GM18517 (cell line): ENCODE data around the gene TRPC4.
"Not testable (repeated sequence)": the region's sequence is repeated elsewhere in the genome, so short reads cannot be mapped to it uniquely, and the experiment has no call there.

Source experiments
- ATAC-seq: cut with Tn5 transposase; IDR thresholded peaks from one replicate; pipeline ENCODE4 v1.9.1; 2021; ENCODE audit warnings: mild to moderate bottlenecking, moderate library complexity; ENCODE audit not compliant: unreplicated experiment

The TRPC4 gene

GRCh38 chr13:37613638-37614037 lies 255.9 kb downstream of the TRPC4 start:
- ATAC-seq = no peak

- no peak for ATAC-seq
Measured at GRCh38 chr13:37613236-37613635, 256.3 kb downstream of the TRPC4 start.

GRCh38 chr13:37608750-37609339 lies 260.7 kb downstream of the TRPC4 start:
- ATAC-seq = no peak

- ATAC-seq = no peak
Measured at GRCh38 chr13:37602733-37603381, 266.7 kb downstream of the TRPC4 start.

GRCh38 chr13:37601648-37602440 lies 267.7 kb downstream of the TRPC4 start:
- ATAC-seq = no peak

- no peak for ATAC-seq
Measured at GRCh38 chr13:37599519-37599918, 270.1 kb downstream of the TRPC4 start.

GRCh38 chr13:37598597-37598996 lies 271.0 kb downstream of the TRPC4 start, which contains the start of gene POSTN:
TSS of gene POSTN (minus strand) at chr13:37598768. CDS start at chr13:37598726, 42 bp downstream.
- ATAC-seq = no peak

- ATAC-seq = no peak
Measured at GRCh38 chr13:37597477-37598025, 272.0 kb downstream of the TRPC4 start.

GRCh38 chr13:37596805-37597204 lies 272.8 kb downstream of the TRPC4 start:
- ATAC-seq = no peak

GRCh38 chr13:37595162-37595561 lies 274.4 kb downstream of the TRPC4 start:
- ATAC-seq = no peak

- ATAC-seq = no peak
Measured at GRCh38 chr13:37594550-37594949, 275.0 kb downstream of the TRPC4 start.

GRCh38 chr13:37589381-37589780 lies 280.2 kb downstream of the TRPC4 start:
- ATAC-seq = not testable (repeated sequence)

- ATAC-seq = no peak
Measured at GRCh38 chr13:37587236-37587635, 282.3 kb downstream of the TRPC4 start.
